LNCAP (cell line): ENCODE results near the gene MTARC1.

Experiments
- TF ChIP-seq, protein P1 (sequence below): fragments of 450-650 bp; IDR thresholded peaks from 2 replicates; pipeline ENCODE4 v1.5.1; 2017; ENCODE audit warnings: mild to moderate bottlenecking

The MTARC1 gene

GRCh38 chr1:220798338-220798737, 11.6 kb downstream of the MTARC1 start:
- TF ChIP-seq, protein P1, sequence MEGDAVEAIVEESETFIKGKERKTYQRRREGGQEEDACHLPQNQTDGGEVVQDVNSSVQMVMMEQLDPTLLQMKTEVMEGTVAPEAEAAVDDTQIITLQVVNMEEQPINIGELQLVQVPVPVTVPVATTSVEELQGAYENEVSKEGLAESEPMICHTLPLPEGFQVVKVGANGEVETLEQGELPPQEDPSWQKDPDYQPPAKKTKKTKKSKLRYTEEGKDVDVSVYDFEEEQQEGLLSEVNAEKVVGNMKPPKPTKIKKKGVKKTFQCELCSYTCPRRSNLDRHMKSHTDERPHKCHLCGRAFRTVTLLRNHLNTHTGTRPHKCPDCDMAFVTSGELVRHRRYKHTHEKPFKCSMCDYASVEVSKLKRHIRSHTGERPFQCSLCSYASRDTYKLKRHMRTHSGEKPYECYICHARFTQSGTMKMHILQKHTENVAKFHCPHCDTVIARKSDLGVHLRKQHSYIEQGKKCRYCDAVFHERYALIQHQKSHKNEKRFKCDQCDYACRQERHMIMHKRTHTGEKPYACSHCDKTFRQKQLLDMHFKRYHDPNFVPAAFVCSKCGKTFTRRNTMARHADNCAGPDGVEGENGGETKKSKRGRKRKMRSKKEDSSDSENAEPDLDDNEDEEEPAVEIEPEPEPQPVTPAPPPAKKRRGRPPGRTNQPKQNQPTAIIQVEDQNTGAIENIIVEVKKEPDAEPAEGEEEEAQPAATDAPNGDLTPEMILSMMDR = no peak

GRCh38 chr1:220800262-220800661, 13.5 kb downstream of the MTARC1 start:
- TF ChIP-seq, protein P1 = no peak

GRCh38 chr1:220803401-220804201, 16.9 kb downstream of the MTARC1 start:
- TF ChIP-seq, protein P1 = peak; percentile 99

GRCh38 chr1:220804202-220804586, 17.5 kb downstream of the MTARC1 start:
- TF ChIP-seq, protein P1 = no peak

DNA sequence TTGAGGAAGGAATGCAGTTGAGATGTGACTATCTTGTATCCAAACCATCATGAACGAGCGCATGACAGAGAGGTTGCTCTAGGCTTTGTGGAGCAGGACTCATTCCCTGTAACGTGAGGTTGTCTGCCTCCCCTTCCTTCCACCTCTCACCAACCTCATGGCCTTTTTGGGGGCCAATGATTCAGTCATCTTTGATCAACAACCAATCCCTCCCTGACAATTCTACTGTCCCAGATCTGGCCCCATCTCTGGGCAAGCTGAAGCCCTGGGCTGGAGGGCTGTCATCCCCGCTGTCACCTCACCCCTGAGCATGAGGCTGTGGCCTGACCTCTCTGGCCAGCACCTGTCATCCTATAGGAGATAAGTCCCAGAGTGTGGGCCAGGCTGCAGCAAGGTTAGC, 19.7 kb downstream of the MTARC1 start:
- TF ChIP-seq, protein P1 = no peak

GRCh38 chr1:220807726-220808125, 21.0 kb downstream of the MTARC1 start:
- TF ChIP-seq, protein P1 = no peak

GRCh38 chr1:220808345-220809186, 21.9 kb downstream of the MTARC1 start:
- TF ChIP-seq, protein P1 = no peak
